NCI-H1417 treated with DMSO at 0.1 percent for 48 hours (cell line): ENCODE measurements around the gene CRHBP.
"Not testable (repeated sequence)": the region's sequence is repeated elsewhere in the genome, so short reads cannot be mapped to it uniquely, and the experiment has no call there.

Experiments used
- DNase-seq: peaks from one replicate; lab custom pipeline; 2025; lab: John Stamatoyannopoulos, UW

Gene CRHBP

GRCh38 chr5:76958991-76959767 is 6.3 kb downstream of the CRHBP start:
- no peak for DNase-seq

GRCh38 chr5:76960004-76960625 is 7.3 kb downstream of the CRHBP start:
- no peak for DNase-seq

GRCh38 chr5:76964060-76964459 is 11.2 kb downstream of the CRHBP start:
- DNase-seq: no peak

GRCh38 chr5:76971511-76971910 is 18.7 kb downstream of the CRHBP start:
- no peak for DNase-seq

- no peak for DNase-seq
These were observed 19.8 kb downstream of the CRHBP start for GRCh38 chr5:76972689-76973088.

GRCh38 chr5:76974785-76975184 is 21.9 kb downstream of the CRHBP start:
- no peak for DNase-seq

GRCh38 chr5:76978869-76979268 is 26.0 kb downstream of the CRHBP start:
- no peak for DNase-seq

- DNase-seq: no peak
These were observed 27.8 kb downstream of the CRHBP start for GRCh38 chr5:76980518-76981144.

- no peak for DNase-seq
These were observed 29.6 kb downstream of the CRHBP start for GRCh38 chr5:76982450-76982849.

- no peak for DNase-seq
These were observed 30.6 kb downstream of the CRHBP start for GRCh38 chr5:76983468-76983867.

GRCh38 chr5:76986825-76987526 is 34.1 kb downstream of the CRHBP start:
- no peak for DNase-seq

GRCh38 chr5:76990899-76991459 is 38.1 kb downstream of the CRHBP start:
- DNase-seq: no peak

- DNase-seq: not testable (repeated sequence)
These were observed 40.6 kb downstream of the CRHBP start for GRCh38 chr5:76993436-76993835.

GRCh38 chr5:76994337-76994736 is 41.5 kb downstream of the CRHBP start:
- no peak for DNase-seq

- DNase-seq: not testable (repeated sequence)
These were observed 45.4 kb downstream of the CRHBP start for GRCh38 chr5:76998251-76998650.

- DNase-seq: no peak
These were observed 46.6 kb downstream of the CRHBP start for GRCh38 chr5:76999451-76999850.

GRCh38 chr5:77003246-77003645 is 50.4 kb downstream of the CRHBP start:
- DNase-seq: no peak

- no peak for DNase-seq
These were observed 53.3 kb downstream of the CRHBP start for GRCh38 chr5:77006124-77006523.

- no peak for DNase-seq
These were observed 55.6 kb downstream of the CRHBP start for GRCh38 chr5:77008413-77008812.

GRCh38 chr5:77010243-77010642 is 57.4 kb downstream of the CRHBP start:
- no peak for DNase-seq

- no peak for DNase-seq
These were observed 58.7 kb downstream of the CRHBP start for GRCh38 chr5:77011498-77011897.

GRCh38 chr5:77012601-77013000 is 59.8 kb downstream of the CRHBP start:
- no peak for DNase-seq
